Measurements from ENCODE around the gene PDE5A.
A peak's percentile ranks its signal among the peaks of the same experiment; 100 is the strongest.
"Not testable (repeated sequence)": the region's sequence is repeated elsewhere in the genome, so short reads cannot be mapped to it uniquely, and the experiment has no call there.

PDE5A gene

DNA sequence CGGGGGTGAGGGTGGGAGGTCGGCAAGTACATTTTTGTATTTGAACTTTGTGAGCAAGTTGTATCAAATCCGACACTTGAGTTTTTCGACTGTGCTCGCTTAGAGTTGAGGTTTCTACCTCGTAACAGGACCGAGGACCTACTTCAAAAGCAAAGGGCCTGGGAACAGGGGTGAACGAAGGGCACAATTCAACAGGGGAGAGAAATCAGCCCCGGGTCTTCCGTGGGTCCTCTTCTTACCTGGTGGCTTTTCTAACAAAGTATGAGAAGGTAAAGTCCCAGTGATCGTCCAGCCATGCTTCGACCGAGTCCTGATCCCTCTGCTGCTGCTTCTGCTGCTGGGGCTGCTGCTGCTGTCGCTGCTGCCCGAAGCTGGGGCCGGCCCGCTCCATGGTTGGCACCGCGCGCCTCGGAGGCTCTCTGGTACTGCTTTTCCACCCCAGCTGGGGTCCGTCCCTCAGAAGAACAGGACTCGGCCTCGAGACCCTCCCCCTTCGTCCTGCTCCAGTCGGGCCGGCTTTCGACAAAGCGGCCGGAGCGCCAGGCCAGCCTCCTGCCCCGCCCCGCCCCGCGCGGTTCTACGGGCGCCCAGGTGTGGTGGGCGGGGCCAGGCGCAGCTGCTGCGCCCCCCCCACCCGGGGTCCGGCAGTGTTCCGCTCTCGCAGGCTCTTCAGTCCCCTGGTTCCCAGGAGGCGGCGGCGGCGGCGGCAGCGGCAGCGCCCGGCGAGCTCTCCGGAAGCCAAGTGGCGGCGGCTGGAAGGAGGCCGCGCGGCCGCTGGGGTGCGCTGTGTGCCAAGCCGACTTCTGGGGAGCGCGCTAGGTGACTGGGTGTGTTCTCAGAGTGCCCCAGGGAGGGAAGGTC lies at the start of gene PDE5A:
PDE5A (minus strand) TSS at position 524 of the 861 bp plus-strand sequence; CDS start at position 391, 133 bp downstream.
- DNase-seq (ENCODE audit: low read depth in 2 of 2), result peak; percentile 40 to 68

DNA sequence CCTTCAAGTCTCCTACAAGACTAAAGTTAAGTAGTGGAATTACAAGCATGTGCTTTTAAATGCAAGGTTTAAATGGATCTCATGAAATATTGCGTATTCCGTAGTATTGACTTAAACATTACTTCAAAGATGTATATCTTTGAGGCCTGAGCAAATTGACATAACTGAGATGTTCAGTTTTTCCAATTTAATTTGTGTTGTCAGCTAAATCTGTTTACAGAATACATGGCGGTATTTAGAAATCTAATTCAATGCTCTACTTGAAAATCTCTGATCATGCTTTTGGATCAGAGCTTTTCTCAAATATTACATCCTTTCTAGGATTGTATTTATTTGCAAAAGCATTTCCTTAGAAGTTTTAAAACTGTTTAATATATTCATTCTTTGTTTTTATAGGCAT lies 47.5 kb upstream of the PDE5A start:
- no peak for DNase-seq (ENCODE audit: low read depth in 2 of 2)

DNA sequence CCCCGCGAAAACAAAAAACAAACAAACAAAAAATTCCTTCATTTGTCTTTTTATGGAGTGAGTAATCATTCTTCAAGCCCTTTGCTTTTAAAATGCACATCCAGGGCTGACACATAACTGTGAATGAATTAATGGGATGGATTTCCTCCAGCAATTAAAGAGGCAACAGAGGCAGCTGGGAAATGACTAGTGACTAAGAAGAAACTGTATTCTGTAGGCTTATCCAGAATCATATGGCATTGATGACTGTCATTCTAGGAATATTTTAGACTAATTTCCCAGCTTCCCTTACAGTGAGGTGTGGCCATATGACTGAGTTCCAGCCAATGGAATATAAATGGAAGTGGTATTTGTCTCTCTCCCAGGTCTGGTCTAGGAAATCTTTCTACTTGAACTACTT lies 46.8 kb upstream of the PDE5A start:
- no peak for DNase-seq (ENCODE audit: low read depth in 2 of 2)

DNA sequence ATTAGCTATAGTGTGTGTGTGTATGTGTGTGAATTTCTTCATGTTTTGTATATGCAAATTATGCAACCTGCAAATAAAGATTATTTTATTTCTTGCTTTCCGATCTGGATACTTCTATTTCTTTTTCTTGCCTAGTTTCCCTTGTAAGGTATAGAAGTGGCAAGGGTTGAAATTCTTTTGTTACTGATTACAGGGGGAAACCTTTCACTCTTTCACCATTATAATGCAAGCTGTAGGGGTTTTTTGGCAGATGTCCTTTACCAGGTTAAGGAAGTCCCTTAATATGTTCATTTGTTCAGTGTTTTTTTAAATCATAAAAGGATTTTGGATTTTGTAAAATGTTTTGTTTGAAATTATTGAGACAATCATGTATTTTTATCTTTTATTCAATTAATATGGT lies 44.3 kb upstream of the PDE5A start:
- no peak for DNase-seq (ENCODE audit: low read depth in 2 of 2)

DNA sequence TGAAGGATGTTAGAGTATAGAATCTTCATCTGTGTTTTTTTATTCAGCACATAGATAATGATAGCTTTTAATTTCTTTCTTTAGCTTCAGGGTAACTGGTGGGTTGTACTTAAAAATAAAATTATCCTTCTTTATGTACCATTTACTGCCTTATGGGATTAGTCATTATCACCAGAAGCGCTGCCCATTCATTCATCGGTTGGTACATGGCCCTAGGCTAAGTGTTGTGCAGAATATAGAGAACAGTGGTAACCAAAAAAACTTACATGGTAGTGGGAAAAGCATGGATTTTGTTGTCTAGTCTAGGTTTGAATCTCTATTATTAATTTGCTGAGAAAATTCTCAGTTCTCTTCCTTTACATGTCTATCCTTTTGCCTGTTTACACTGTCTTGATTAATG lies 43.5 kb upstream of the PDE5A start:
- no peak for DNase-seq (ENCODE audit: low read depth in 2 of 2)

DNA sequence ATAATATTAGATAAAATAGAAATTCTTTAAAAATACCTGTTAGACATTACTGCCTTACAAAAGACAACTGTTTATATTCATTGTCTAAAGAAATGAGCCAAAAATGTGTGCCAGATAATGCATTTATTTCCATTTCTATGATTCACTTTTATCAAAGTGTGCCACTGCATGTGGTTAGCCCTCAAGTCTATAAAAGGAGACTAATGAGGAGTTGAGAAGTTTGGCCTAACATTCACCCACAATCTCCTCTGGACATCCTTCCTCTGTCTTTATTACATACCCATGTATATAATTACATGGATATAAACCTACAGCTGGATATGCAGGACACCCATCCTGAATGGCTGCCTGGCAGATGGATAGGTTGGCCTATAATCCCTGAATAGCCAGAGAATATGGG lies 42.6 kb upstream of the PDE5A start:
- DNase-seq (ENCODE audit: low read depth in 2 of 2), result no peak

DNA sequence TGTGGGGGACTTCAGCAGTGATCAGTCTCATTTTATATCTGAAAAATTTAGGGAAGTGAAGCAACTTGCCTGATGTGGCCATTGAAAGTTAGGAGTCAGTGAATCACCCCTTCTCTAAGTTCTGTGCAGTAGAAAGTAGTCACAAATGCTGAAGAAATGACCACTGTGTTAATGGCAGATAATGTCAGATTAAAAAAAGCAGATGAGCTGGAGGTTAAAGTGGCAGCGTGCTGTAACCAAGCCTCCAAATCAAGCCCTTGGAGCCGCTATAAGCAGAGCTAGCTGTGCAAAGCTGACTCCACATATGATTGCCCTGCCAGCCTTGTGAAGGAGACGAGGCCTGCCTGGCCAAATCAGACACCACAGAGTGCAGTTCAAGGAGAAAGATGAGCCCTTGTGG lies 39.2 kb upstream of the PDE5A start:
- DNase-seq (ENCODE audit: low read depth in 2 of 2), result no peak

DNA sequence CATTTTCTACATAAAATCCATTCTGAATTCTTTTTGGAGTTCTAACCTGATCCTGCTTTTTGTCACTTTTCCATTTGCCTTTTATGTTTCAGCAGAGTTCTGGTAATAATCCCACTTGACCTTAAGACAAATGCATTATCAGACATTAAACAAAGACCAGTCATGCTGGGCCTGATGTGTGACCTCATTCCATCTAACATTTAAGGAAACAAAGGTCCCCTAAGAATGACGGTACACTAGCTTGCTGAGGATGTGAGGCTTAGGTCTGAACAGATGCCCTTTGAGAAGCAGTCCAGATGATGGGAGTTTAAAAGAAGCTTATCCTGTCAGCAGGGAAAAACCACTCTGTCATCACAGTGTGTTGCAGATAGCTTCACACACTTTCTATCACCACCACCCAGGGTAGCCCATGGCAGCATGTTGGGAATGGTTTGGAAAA lies 38.1 kb upstream of the PDE5A start:
- no peak for DNase-seq (ENCODE audit: low read depth in 2 of 2)

DNA sequence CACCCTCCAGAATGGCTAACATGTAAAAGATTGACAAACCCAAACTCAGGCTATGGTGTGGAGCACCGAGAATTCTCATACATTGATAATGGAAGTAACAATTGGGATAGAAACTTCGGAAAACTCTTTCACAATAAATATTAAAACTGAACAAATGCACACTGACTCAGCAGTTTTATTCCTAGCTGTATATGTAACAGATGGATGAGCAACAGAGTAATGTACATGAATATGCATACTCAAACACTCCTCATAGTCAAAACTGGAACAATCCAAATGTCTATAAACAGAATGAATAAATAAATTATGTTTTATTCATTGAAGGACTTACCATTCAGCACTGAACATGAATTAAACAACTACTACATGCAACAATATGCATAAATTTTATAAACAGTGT lies 37.1 kb upstream of the PDE5A start:
- DNase-seq (ENCODE audit: low read depth in 2 of 2), result no peak

DNA sequence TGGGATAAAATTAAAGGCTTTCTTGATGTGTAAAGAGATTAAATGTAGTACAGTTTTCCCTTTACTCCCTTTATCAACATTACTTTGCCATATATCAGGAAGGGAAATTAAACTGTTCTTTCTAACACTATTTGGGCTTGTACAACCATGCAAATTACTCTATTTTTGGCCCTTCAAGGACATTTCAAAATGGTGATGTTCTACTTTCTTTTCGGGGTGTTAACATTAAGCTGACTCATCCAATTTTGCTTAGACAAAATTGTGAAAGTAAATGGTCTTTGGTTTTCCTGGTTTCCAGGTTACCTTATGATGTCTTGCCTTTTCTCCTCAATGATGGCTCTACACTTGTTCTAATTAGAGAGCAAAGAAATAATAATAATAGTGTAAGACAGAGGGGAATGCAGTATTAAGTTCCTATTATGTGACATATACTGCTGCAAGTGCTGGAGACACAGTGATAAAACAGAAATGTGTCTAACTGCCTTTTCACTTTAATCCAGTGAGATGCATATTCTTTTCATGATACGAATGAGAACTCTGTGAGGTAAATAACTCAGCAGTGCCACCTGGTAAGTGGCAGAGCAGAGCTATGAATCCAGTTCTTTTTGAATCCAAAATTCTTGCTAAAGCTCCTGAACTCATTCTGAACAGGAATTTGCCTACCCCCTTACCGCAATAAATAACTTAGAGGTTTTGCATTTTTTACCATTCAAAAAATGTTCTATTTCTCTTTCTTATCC lies 35.7 kb upstream of the PDE5A start:
- no peak for DNase-seq (ENCODE audit: low read depth in 2 of 2)

DNA sequence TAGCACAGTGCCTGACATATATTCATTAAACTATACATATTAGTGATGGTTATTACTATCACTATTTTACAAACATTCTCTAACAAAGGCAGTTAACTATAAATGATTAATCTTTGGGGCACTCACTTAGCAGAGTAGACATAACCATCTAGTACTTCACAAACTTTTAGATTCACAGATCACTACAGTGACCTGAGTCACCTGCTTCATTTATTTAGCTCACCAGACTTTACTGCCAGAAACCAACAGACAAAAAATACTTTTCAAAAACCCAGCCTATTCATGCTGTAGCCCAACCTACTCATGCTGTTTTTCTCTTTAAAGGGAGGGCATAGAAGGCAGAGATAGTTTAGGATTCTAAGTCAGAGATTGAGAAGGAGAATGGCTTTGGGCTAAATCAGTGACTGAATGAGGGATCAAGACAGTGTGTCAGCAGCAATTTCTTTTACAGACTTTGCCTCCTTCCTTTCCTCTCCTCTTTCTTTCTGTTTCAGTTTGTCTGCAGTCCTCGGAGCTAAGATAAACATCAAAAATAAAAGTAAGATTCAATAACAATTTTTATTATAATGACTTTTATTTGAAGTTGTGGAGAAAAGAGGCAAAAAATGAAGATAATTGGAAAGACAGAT lies 34.7 kb upstream of the PDE5A start:
- DNase-seq (ENCODE audit: low read depth in 2 of 2), result no peak

DNA sequence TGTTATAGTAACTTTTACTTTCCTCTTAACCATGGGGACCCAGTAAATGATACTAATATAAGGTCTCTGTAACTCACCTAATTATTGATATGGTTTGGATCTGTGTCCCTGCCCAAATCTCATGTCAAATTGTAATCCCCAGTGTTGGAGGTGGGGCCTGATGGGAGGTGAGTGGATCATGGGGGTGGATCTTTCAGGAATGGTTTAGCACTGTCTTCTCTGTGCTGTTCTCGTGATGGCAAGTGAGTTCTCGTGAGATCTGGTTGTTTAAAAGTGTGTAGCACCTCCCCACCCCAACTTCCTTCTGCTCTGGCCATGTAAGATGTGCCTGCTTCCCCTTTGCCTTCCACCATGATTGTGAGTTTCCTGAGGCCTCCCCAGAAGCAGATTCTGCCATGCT lies 34.0 kb upstream of the PDE5A start:
- not testable (repeated sequence) for DNase-seq (ENCODE audit: low read depth in 2 of 2)

DNA sequence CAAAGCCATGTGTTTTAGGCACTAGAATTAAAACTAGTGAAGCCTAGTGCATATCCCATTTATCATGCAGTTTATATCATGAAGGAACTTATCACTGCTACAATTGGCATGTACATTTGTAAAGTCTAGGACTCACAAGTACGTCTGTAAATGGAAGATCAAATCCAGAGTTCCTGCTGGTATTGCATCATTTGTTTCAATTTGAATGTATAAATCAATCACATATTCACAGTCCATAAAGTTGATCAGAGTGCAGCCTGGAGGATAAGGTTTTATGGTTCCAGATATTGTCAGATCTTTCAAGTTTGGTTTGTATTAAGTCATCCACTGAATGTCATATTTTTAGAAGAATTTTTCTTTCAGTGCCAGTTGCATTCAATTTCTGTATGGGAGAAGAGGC lies 32.6 kb upstream of the PDE5A start:
- DNase-seq (ENCODE audit: low read depth in 2 of 2), result no peak

DNA sequence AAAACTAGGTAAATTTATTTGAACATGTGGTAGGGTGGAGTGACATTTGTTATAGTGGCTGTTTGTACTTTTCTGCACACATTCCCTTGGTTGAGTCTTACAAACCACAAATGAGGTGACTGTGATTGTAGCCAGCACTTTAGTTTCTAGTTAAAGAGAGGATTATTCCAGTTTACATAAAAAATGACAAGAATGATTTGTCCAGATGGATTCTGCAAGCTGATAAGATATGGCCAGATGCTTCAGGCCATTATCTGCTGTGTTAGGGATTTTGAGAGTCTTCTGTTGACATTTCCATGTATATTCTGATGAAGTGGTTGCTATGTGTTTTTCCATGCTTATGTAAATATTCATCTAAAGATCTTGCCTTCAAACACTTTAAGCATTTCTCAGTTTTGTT lies 31.0 kb upstream of the PDE5A start:
- no peak for DNase-seq (ENCODE audit: low read depth in 2 of 2)

DNA sequence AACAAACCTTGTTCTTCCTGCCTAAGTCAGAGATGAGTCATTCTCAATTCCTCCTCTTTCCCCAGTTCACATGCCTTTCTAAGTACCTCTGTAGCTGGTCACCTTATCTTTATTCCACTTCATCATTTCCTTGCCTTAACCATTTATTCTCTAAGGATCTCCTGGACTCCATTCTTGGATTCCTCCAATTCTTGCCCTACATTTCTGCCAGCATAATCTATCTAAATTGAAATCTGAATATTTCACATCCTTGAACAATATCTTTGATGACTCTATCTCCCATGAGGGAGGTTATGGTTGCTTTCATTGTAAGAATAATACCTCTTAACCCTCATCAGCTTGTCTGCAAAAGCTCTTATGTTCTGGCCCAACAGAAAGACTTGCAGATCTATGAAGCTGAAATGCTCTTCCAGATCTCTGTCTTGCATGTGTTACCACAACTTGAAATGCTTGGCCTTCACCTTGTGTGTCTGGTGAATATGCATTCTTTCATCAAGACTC lies 28.6 kb upstream of the PDE5A start:
- DNase-seq (ENCODE audit: low read depth in 2 of 2), result no peak

DNA sequence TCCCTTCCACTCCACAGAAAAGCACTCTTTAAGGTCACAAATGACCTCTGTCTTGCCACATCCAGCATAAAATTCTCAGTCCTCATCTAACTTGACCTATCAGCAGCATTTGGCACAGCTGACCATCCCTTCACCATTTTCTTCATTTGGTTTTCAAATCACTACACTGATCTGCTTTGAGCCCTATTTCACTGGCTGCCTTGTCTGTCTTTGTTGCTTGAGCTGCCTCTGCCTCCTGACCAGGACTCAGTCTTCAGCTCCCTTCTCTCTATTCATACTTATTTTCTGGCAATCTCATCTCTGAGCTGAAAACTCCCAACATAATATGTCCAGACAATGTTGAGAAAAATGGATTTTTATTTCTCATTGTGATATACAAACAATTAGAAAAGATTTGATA lies 27.7 kb upstream of the PDE5A start:
- no peak for DNase-seq (ENCODE audit: low read depth in 2 of 2)

DNA sequence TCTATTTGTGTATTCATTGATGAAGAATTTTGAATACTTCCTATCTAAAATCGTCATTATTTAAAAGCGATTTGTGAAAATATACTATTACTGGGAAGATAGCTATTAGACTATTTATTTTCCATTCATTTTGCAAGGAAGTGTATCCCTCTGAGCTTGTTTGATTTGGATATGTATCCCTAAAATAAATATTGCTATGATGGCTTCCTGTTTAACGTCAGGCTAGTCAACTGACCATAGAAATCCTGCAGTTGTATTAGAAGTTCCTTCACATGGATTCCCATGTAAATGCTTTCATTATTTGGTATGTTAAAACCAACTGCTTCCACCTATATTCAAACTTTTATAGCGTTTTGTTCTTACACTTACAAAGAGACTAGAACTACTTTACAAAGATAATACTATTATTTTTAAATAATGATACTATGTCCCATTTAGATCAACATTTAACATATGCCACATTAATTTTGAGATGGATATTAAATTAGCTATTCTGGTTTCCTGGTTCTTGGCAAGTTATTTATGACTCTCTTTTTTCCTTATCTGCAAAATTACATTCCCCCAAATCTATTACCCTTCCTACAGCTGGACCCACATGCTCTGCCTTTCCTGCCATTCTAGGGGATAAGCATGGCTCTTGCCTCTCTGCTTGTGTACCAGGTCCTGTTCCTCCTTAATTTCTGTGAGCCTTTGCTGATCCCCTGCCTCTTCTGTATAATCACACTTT lies 26.7 kb upstream of the PDE5A start:
- no peak for DNase-seq (ENCODE audit: low read depth in 2 of 2)

DNA sequence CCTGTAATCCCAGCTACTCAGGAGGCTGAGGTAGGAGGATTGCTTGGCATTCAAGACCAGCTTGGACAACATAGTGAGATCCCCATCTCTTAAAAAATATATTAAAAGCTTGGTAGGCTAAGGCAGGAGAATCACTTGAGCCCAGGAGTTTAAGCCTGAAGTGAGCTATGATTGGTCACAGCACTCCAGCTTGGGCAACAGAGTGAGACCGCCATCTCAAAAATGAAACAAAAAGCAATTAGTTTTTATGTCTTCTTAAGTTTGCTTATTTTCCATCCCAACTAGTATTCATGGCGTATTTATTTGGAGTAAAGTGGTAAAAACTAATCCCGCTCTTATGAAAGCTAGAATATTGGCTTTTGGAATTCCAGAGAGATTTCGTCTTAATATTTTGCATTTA lies 25.4 kb upstream of the PDE5A start:
- DNase-seq (ENCODE audit: low read depth in 2 of 2), result no peak

DNA sequence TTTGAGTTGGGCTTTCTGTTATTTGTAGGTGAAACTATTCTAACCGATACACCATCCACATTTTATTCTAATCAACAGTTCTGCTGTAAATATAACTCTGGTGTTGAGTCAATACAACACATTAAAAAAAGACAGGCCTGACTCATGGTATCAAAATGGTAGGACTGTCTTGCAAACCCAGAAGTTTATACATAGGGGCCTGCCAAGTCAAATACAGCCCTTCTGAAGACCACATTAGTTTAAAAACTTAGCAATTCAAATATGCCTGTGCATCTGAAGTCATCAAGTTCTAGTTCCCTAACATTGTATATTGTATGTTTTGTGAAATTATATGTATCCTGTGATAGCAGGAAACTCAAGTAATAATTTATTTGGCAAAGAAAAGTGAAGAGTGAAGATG lies 24.4 kb upstream of the PDE5A start:
- no peak for DNase-seq (ENCODE audit: low read depth in 2 of 2)

DNA sequence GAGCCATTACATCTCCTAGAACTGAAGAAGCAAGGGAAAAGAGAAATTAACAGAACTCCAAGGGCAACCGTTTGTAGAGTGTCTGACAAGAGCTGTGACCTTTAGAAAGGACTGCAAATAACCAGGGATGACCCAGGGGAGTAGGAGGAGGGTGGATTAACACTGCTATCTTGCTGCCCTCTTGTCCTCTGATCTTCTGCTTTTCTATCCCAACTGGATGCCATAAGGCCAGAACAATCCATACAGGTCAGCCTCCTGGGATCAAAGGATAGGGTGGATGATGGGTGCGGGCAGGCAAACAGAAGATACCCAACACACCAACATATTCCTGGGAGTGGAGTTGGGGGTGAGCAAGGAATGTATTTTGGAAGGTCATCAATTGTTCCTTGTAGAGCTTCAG lies 19.8 kb upstream of the PDE5A start:
- DNase-seq (ENCODE audit: low read depth in 2 of 2), result no peak

DNA sequence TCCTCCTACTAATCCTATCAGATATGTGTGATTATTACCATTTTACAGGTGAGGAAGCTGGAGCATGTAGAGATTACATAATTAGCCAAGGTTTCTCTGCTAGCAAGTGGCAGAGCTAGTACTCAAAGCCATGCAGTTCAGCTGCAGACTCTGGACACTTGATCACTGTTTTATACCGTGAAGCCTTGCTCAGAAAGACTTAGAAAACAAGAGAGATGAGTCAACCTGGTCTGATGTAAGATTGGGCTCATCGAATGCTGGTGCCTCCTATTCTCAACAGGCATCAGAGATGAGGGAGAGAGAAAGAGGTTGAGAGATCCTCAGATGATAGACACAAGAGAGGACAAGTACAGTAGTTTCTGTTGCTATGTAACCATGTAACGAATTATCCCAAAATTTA lies 19.0 kb upstream of the PDE5A start:
- DNase-seq (ENCODE audit: low read depth in 2 of 2), result no peak
